GM12891 (cell line): ENCODE results near the gene ZNF202.
"Not testable (repeated sequence)": the region's sequence is repeated elsewhere in the genome, so short reads cannot be mapped to it uniquely, and the experiment has no call there.

Experiments
- DNase-seq: peaks from one replicate; pipeline ENCODE4 v3.0.0; 2011; ENCODE audit warnings: low spot score; ENCODE audit not compliant: insufficient read length
- FAIRE-seq: peaks from 2 replicates; lab custom pipeline; 2011; peaks lifted over from hg19 to GRCh38; lab: Jason Lieb, UNC
- PAX5 ChIP-seq: IDR thresholded peaks from 2 replicates; pipeline ENCODE4 v1.6.1; 2011; ENCODE audit warnings: low read length, moderate library complexity, mild to moderate bottlenecking; ENCODE audit not compliant: insufficient read depth, severe bottlenecking
- POLR2A ChIP-seq: IDR thresholded peaks from 2 replicates; pipeline ENCODE4 v1.6.1; 2011; ENCODE audit warnings: low read depth, low read length, control low read depth
- POLR2AphosphoS5 ChIP-seq: IDR thresholded peaks from 2 replicates; pipeline ENCODE4 v1.6.1; 2011; ENCODE audit warnings: low read depth, low read length, control low read depth
- POU2F2 ChIP-seq: IDR thresholded peaks from 2 replicates; pipeline ENCODE4 v1.6.1; 2011; ENCODE audit warnings: low read depth, mild to moderate bottlenecking, control low read depth, low read length, moderate library complexity
- SPI1 ChIP-seq: IDR thresholded peaks from 2 replicates; pipeline ENCODE4 v1.6.1; 2011; ENCODE audit warnings: low read depth, low read length, control low read depth
- TAF1 ChIP-seq: IDR thresholded peaks from 2 replicates; pipeline ENCODE4 v1.6.1; 2011; ENCODE audit warnings: low read depth, low read length, control low read depth

ZNF202 gene

DNA sequence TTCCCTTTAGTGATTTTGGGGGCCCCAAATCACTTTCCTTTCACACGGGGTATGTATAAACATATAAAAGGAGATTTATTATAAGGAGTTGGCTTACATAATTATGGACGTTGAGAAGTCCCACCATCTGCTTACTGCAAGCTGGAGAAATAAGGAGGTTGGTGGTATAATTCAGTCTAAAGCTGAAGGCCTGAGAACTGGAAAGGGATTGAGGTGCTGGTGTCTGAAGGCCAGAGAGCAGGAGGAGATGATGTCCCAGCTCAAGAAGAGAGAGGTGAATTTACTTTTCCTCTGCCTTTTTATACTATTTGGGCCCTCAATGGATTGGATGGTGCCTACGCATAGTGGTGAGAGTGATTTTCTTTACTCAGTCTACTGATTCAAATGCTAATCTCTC lies 1.3 kb upstream of the ZNF202 start:
- FAIRE-seq: no peak
- no peak for DNase-seq
- TF ChIP-seq PAX5 (no peak), POU2F2 (no peak), TAF1 (no peak), POLR2A (no peak), SPI1 (no peak), POLR2AphosphoS5 (no peak)

DNA sequence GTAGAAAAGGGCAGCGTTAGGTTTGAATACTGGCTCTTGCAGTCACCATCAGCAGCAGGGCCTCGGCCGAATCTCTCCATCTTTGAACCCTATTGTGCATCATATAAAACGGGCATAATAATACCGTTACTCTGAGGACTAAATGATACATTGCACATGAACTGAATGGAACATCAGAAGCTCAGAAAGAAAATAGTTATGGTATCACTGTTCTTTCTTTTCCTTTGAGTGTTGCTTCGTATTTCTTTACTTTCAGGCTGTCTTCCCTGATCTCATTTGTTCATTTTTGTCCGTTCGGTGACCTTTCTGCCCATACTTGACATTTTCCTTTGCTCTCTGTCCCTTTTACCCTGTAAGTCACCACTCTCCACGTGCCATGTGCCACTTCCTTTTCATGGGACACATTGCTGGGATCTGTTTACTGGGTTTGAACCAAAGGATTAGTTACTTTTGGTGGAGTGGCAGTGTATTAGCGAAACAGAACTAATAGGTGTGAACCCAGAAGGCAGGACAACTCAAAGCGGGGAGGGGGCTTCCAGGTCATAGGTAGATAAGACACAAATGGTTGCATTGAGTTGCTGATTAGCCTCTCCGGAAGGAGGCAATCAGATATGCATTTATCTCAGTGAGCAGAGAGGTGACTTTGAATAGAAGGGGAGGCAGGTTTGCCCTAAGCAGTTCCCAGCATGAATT lies 717 bp upstream of the ZNF202 start:
- DNase-seq (no peak), FAIRE-seq (peak; percentile 73)
- no peak for TF ChIP-seq POU2F2
- no peak for TF ChIP-seq SPI1
- no peak for TF ChIP-seq PAX5
- no peak for TF ChIP-seq TAF1
- TF ChIP-seq POLR2AphosphoS5: no peak
- no peak for TF ChIP-seq POLR2A

DNA sequence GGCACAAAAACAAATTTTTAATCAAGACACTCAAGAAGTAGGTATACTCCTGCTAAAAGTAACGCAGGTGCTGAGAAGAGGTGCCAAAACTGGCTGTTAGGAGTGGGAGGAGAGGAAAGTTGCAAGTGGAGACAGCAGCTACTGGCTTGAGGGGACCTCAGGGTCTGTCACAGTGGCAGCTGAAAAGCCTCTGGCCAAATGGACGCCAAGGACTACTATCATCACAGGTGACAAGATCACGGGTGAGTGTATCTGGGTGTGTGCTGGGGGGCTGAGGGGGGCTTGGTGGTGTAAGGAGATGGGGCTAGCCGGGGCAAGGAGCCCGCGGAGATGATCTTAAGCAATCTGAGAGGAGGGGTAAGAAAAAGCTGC lies 687 bp downstream of the ZNF202 start:
- no peak for FAIRE-seq
- no peak for DNase-seq
- no peak for TF ChIP-seq POLR2A
- no peak for TF ChIP-seq POU2F2
- TF ChIP-seq SPI1: no peak
- no peak for TF ChIP-seq PAX5

DNA sequence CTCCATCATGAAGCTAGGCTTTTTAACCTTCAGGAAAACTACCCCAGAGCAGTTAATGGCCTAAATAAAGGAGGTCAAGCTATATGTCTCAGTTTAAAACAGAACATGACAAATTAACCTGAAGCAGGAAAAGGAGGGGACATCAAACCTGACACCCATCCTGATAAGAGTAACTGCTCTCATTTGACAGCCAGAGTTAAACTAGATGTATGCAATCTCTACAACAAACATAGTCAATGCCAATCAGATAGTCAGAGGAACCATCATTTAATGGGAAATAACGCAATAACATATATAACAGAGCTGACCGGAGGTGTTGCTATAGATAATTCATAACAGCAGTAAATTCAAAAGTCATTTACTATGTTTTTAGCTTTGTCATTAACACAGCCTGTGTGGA lies 3.1 kb downstream of the ZNF202 start:
- no peak for FAIRE-seq
- TF ChIP-seq PAX5 (no peak), POU2F2 (no peak)

DNA sequence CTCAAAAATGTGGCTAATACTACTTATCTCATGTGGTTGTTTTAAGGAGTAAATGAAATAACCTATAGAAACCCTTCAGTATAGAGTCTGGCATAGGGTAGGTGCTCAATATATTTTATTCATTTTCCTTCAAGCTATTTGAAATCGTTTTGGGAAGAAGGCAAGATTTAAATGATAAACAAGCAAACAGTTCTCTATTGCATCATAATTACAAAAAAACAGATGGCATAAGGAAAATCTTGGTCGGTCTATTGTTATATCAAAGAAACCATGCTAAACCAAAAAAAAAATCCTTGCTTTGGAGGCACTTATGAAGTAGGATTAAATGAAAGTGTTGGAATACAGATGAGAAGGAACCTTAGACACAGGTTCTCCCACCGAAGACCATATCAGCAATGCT lies 4.7 kb downstream of the ZNF202 start:
- FAIRE-seq (no peak), DNase-seq (no peak)
- TF ChIP-seq SPI1 (no peak), POLR2AphosphoS5 (no peak)

More for the DNA sequence above, 3.1 kb downstream of the ZNF202 start:
- no peak for DNase-seq

DNA sequence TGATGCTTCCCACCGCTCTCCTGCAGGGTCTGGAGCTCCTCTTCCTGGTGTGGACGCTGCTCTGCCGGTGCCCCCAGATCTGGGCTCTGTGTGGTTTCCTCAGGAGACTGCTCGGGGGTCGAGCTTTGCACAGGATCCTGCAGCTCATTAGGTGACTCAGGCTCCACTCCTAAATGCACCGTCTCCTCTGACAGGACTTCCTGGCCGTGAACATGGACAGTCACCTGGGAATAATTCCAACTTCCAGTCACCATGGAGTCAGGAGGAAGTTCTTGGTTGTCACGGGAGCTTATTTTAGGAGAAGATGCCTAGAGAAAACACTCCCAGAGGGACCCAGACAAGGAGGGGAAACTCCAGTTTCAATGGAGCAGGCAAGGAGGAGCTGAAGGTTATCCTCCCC lies 11.9 kb downstream of the ZNF202 start:
- no peak for DNase-seq
- TF ChIP-seq TAF1: no peak
- TF ChIP-seq POU2F2: no peak
- no peak for TF ChIP-seq SPI1
- no peak for TF ChIP-seq PAX5
- no peak for TF ChIP-seq POLR2AphosphoS5
- no peak for TF ChIP-seq POLR2A
- no peak for FAIRE-seq

DNA sequence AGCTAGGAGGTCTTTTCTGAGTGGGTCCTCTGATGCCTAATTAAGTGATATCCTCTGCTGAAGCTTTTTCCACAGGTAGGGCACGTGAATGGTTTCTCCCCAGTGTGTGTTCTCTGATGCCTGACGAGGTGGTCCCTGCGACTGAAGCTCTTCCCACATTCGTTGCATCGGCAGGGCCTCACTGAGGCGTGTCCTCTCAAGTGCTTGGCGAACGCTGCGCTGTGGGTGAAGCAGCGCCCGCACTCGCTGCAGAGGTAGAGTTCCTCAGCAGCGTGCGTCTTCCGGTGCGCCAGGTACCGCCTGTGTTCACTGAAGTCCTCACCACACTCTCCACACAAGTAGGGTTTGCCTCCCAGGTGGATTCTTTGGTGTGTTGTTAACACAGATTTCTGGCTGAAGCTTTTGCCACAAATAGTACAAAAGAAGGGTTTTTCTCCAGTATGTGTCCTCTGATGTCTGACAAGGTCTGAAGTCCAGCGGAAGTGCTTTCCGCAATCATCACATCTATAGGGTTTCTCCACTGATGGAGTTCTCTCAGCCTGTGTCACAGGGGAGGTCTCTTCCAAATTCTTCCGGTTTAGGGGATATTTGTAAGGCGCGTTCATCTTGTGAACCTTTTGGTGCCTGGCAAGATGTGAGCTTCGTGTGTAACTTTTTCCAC lies 15.3 kb downstream of the ZNF202 start:
- DNase-seq (no peak), FAIRE-seq (no peak)
- no peak for TF ChIP-seq POU2F2
- no peak for TF ChIP-seq POLR2A
- TF ChIP-seq POLR2AphosphoS5: no peak
- TF ChIP-seq PAX5: no peak
- no peak for TF ChIP-seq TAF1
- TF ChIP-seq SPI1: no peak

DNA sequence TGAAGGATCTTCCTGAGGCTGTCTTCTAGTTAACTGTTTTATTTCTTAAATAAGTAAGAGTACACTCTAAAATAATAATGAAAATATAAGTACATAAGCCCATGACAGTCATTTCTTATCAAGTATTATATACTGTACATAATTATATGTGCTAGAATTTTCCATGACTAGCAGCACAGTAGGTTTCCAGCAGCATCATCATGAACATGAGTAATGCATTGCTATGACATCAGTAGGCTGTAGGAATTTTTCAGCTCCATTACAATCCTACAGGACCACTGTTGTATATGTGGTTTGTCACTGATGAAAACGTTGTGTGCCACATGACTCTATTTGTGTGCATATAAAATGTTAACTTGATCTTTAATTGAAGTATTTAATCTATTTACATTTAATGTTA lies 22.0 kb downstream of the ZNF202 start:
- no peak for FAIRE-seq

DNA sequence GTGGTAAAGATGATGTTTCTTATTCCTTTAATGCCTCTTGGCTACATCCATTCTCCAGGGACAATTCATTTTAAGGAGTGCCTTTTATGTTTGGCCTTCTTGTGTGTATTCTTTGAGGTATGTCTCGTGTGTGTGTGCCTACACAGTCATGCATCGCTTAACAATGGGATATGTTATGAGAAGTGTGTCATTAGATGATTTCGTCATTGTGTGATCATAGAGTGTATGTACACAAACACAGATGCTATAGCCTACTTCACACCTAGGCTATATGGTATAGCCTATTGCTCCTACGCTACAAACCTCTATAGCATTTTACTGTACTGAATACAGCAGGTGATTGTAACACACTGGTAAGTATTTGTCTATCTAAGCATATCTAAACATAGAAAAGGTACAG lies 23.0 kb downstream of the ZNF202 start:
- no peak for DNase-seq
- no peak for FAIRE-seq
- TF ChIP-seq PAX5 (no peak), SPI1 (no peak), TAF1 (no peak), POU2F2 (no peak)

More for the DNA sequence above, 22.0 kb downstream of the ZNF202 start:
- TF ChIP-seq POLR2AphosphoS5 (no peak), TAF1 (no peak), SPI1 (no peak), POLR2A (no peak), PAX5 (no peak), POU2F2 (no peak)
- no peak for DNase-seq

DNA sequence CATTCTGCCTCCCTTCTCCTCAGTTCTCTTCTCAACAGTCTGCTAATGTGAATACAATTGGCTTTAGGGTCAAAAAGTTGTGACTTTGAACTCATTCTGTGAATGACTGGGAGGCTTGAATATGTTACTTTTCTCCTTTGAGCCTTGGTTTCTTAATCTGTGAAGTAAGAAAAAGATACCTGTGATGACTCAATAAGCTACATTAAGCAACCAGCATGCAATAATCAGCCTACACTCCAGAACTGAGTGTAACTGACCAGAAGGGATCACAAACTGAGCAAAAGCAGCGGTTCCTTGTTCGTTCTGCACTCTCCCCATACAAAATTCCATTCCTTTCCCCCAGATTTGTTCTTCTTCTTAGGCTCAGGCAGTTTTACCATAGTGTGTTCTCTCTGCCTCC lies 23.4 kb downstream of the ZNF202 start:
- TF ChIP-seq SPI1: no peak
- no peak for TF ChIP-seq TAF1
- no peak for TF ChIP-seq POLR2AphosphoS5
- TF ChIP-seq PAX5: no peak
- TF ChIP-seq POLR2A: no peak
- TF ChIP-seq POU2F2: no peak
- FAIRE-seq (no peak), DNase-seq (no peak)

DNA sequence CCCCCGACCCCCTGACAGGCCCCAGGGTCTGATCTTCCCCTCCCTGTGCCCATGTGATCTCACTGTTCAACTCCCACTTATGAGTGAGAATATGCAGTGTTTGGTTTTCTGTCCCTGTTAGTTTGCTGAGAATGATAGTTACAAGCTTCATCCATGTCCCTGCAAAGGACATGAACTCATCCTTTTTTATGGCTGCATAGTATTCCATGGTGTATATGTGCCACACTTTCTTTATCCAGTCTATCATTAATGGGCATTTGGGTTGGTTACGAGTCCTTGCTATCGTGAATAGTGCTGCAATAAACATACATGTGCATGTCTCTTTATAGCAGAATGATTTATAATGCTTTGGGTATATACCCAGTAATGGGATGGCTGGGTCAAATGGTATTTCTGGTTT lies 28.8 kb downstream of the ZNF202 start:
- not testable (repeated sequence) for FAIRE-seq, DNase-seq
